H54 (cell line): ENCODE results near the gene HDAC4.
"Not testable (repeated sequence)": the region's sequence is repeated elsewhere in the genome, so short reads cannot be mapped to it uniquely, and the experiment has no call there.

Experiments used
- DNase-seq: peaks from one replicate; pipeline ENCODE4 v3.0.0; 2011; ENCODE audit warnings: low spot score, mixed read lengths; ENCODE audit not compliant: insufficient read length
- FAIRE-seq: peaks from 3 replicates; lab custom pipeline; 2011; peaks lifted over from hg19 to GRCh38; lab: Jason Lieb, UNC
- POLR2A ChIP-seq: IDR thresholded peaks from 2 replicates; pipeline ENCODE4 v1.6.1; 2011; ENCODE audit warnings: low read depth, mild to moderate bottlenecking, low read length

The HDAC4 gene

DNA sequence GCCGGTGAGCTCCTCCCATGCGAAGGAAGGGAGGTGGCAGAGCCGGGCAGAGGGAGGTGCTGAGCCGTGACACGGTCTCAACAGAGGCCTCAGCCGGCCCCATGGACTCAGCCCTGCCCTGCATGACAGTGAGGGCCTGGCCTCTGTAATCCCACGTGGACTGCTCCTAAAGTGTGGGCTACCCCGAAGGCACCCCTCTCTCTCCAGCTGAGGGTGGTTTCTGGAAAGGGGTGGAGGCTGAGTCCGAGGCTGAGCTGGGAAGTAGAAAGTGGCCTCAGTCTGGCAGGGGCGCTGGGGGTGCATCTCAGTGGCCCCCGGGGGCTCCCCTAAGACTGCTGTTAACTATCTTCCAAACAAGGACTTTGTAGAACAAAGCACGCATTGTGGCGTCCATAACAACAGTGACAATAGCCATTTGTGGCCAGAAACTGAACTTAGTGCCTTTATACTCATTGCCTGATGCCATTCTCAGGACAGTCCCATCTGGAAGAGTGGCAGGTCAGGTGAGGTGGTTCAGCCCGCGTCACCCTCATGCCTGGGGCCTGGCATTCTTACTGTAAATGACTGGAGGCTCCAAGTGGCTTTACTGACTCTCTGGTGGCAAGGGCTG, 360.6 kb downstream of the HDAC4 start:
- DNase-seq (no peak), FAIRE-seq (no peak)
- no peak for TF ChIP-seq POLR2A

DNA sequence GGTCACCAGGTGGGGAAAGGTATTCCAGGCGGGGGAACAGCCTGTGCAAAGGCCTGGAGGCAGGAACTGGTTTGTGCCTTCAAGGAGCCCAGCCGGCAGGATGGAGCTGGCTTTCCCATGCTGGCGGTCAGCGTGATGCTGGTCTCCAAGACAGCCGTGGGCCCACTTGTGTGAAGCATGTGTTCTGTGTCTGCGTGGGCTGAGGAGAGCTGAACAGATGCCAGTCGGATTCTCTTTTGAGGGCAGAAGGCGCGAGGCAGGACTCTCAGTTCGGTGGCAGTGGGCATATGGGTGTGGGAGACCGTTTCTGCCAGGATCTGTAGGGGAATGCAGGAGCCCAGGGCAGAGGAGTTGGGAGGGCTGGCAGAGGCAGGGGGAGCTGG, 361.4 kb downstream of the HDAC4 start:
- DNase-seq, result no peak

DNA sequence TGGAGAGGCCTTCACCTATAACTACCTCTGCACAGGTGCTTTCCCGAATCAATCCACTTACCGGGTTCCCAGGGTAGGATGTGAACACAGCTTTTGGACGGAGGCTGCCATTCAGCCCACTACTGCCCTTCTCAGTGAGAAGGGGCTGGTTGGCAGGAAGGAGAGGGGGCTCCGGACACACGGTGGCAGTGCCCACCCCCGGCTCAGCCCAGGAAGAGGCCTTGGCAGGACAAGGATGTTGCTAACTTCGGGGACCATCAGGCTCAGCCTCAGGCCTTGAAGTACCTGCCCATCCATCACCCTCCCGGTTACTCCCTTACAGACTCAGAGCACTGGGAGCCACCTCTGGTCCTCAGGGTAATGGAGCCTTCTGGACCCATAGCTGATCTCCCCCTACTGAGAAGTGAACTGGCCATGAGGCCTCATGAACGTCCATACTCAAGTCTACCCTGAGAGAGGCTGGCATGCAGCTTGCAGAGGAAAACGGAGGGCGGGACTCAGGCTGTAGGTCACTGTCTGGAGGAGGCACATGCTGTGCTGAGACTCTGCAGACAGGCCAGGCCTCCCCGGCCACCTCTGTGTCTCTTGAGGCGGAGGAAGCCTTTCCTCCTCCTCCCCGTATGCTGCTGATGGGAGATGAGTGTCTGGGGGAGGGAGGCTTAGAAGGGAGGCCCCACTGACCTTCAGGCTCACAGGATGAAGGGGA, 361.9 kb downstream of the HDAC4 start:
- no peak for TF ChIP-seq POLR2A
- FAIRE-seq (no peak), DNase-seq (no peak)

More for the DNA sequence above, 361.4 kb downstream of the HDAC4 start:
- TF ChIP-seq POLR2A, result no peak
- no peak for FAIRE-seq

DNA sequence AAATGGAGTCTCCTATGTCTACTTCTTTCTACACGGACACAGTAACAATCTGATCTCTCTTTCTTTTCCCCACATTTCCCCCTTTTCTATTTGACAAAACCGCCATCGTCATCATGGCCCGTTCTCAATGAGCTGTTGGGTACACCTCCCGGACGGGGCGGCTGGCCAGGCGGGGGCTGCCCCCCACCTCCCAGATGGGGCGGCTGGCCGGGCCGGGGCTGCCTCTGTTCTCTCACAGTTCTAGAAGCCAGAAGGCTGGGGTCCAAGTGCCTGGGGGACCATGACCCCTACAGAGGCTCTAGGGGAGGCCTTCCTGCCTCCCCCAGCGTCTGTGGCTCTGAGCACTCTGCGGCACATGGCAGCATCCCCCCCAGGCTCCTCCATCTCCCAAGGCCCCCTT, 362.5 kb downstream of the HDAC4 start:
- FAIRE-seq, result not testable (repeated sequence)

DNA sequence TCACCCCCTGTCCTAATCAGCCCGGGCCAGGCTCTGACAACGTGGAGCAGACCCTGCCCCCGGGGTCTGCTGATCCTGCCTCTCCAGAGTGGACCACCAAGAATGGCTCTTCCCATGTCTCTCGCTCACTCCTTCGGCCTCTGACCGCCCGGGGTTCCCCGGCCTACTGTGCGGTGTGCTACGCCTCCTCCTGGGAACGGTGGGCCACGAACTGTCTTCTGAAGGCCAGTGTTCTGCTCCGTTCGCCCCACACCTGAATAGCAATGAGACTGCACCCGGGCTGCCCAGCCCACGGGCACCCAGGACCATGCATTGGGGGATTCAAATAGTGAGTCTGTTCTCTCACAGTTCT, 363.3 kb downstream of the HDAC4 start:
- no peak for TF ChIP-seq POLR2A
- FAIRE-seq (no peak), DNase-seq (no peak)

More for the DNA sequence above, 362.5 kb downstream of the HDAC4 start:
- DNase-seq, result not testable (repeated sequence)

DNA sequence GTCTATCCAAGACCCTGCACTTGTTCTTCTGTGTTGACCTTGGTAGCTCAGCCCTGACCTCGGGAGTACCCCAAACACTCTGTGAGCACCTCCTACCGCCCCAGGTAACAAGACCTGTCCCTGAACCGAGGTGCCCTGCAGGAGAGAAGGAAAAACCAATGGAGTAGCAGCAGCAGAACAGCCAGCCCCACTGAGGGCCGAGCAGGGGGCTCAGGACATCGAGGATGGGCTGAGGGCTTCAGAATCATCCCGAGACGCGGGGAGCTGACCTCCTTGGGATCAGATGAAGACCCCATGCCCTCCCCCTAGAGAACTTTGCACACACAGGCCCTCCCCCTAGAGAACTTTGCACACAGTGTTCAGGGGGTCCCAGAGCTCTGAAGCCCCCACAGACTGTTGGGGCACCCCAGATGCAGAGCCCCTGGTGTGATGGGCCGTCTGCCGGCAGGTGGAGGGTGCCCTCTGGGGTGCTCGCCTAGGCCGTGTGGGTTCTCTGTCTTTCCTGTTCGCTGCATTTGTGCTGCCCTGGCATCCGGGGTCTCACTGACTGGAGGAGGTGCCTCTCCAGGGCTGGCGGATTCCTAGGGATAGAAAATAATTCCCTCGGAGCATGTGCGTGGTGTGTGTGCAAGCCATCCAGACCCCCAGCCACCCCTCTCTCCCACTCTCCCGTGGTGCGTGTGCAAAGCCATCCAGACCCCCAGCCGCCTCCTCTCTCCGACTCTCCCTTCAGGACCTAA, 363.8 kb downstream of the HDAC4 start:
- TF ChIP-seq POLR2A, result no peak
- FAIRE-seq (no peak), DNase-seq (no peak)

DNA sequence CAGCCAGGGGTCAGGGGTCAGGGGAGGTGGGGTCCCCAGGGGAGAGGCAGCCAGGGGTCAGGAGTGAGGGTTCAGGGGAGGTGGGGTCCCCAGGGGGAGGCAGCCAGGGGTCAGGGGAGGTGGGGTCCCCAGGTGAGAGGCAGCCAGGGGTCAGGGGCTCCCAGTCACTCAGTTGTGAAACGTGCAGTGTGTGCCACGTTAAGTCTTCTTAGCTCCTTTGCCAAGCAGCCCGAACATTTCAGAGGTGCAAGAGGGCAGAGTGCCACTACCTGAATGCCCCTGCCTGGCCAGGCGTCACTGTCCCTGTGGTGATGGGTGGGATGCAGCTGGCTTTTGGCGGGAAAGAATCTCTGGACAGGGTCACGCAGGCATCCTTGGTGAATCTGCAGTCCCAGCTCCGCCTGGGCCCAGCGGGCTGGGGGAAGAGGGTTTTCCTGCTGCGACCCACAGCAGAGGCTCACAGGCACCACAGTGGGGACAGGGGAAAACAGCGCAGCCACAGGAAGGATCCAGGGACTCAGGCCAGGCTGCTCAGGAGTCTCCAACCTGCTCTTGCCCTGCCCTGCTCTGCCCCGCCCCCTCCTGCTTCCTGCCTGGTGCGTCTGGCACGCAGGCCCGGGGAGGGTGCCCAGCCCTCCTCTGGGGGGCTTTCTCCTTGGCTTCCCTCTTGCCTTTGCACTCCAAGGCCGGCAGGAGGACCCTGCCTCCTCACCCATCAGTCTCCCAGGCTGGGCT, 364.7 kb downstream of the HDAC4 start:
- no peak for FAIRE-seq
- no peak for TF ChIP-seq POLR2A
- DNase-seq, result no peak

DNA sequence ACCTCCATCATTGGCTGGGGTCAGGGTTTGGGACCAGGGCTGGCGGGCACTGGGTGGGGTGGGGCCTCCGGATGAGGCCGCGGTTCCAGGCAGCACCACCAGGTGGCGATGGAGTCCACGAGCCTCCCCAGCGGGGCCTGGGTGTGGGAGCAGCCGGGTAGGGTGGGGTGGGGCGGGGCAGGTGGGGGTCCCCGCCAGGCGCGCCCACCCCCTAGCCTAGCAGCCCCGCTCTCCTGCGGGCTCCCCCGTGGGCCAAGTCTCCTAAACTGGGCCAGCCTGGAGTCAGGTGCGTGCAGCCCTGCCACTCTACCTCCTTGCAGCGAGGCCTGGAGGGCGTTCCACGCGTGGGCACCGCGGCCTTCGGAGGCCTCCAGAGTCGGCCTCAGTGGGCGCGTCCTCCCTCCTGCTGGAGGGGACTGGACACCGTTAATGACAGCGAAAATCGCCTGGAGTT, 365.4 kb downstream of the HDAC4 start:
- FAIRE-seq (no peak), DNase-seq (peak; percentile 93)
- TF ChIP-seq POLR2A, result no peak

DNA sequence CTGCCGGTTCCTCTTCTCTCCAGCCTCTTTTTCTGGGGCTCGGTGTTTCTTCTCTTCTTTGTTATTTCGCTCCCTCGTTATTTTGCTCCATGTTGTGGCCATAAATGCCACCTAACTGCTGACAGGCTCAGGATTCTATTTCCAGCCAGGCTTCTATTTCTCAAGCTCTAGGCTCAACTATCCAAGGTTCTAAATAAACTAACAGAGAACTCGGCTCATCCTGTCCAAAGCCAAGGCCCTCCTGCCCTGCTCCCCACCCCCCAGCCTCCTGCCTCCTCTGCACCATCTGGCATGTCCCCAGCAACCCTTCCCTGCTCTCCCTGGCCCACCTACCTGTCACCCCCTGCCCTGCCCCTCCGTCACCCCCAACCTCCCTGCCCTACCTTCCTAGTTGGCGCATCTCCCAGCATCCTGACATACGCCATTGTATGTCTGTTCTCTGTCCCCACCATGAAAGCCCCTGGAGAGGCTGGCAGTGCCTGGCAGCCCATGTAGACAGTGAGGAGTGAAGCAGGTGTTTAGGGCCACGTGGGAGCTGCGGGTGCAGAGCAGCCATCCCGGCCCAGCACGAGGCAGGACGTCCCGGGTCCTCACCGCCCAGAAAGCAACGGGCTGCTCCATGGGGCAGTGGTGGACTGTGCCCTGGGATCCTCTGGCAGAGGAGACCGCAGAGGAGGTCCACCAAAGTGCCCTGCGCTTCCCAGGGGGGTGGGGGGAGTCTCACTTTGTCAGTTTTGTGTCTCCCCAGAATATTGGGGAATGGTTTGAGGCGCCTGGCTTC, 366.1 kb downstream of the HDAC4 start:
- no peak for DNase-seq
- TF ChIP-seq POLR2A, result no peak
- FAIRE-seq, result no peak

DNA sequence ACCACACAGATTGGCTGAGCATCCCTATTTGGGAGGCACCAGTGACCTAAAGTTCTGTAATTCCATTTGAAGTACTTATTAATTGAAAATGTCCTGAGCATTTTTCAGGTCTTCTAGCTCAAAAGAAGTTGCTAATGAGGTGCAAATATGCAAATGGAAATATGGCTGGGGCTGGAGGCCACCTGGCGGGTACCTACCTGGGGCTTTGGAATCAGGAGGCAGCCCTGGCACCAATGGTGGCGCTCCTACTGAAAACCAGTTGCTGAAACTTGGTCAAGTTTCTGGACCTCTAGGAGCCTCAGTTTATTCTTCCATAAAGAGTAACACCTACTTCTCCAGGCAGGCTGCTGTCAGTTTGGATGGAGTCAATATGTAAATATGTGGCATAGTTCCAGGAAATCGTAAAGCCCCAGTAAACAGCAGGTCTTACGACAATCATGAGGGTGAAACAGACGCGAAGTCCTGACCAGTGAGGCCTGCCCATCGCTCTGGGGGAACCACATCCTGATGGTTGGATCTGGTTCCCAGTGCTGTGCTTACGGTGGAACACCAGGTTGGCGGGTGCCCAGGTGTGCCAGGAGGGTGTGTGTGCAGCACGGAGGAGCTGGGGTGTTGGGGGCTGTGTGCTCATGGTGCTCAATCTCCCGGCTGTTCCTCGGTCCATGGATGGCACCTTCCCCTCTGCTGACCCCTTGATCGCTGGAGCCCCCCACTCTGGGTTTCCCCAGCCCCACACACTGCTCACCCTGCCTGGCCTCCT, 366.8 kb downstream of the HDAC4 start:
- DNase-seq (no peak), FAIRE-seq (no peak)
- no peak for TF ChIP-seq POLR2A

DNA sequence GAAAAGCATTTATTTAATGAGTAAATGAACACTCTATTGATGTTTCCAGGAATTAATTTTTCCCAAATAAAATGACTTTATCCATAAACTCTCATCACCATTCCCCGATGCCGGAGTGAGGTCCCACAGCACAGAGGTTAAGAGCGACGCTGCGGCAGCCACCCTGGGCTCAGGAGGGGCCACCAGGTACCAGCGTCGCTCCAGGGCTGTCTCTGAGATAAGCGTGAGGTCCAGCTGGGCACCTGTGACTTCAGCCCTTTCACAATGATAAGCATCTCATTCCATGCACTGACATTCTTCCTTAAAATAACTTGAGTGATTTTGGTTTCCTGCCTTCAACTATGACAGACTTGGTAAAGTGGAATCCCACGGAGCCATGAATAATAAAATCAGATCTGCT, 370.9 kb downstream of the HDAC4 start:
- DNase-seq (no peak), FAIRE-seq (no peak)
- TF ChIP-seq POLR2A, result no peak

DNA sequence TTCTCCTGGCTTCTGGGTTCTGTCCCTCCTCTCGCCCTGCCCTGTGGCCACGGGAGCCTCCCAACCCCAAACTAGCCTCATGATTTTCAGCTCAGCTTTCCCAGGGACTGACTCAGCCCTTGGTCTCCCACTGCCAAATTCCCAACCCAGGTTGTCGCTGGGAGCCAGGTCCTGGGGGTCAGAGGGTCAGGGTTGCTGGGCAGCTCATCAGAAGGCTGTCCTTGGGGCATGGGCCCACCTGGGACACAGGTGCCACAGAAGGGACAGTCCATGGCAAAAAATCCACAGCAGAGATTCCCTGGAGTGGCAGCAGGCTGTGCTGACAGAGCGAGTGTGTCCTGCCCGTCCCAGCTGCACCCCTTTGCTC, 372.6 kb downstream of the HDAC4 start:
- FAIRE-seq, result no peak
- no peak for TF ChIP-seq POLR2A
- DNase-seq, result no peak
